GM12878 (cell line): ENCODE results near the gene CADPS. TPM values are rescaled to one million over a fixed set of nuclear protein-coding genes. Genes with fewer than 3 reads are reported as not detected.
A peak's percentile ranks its signal among the peaks of the same experiment; 100 is the strongest.

ENCODE experiments used
- ATAC-seq: fragments of 200-7000 bp; cut with Tn5 transposase; 3 replicates; pipeline ENCODE4 v1.9.1; 2020; ENCODE audit warnings: mild to moderate bottlenecking, moderate library complexity
- BruUV-seq: library from RNA; stranded (reverse); fragments of 400-500 nt; replicated peaks from 2 replicates; lab custom pipeline; 2021; lab: Mats Ljungman, UMichigan
- CTCF ChIA-PET: fragments of 300-600 bp; sonication (Branson Sonifier 250); formaldehyde crosslinking; extraction: SDS; loops from one replicate; lab custom pipeline; 2021; ENCODE audit warnings: inconsistent platforms; lab: Yijun Ruan, JAX
- POLR2A ChIA-PET: fragments of 350-600 bp; formaldehyde crosslinking; extraction: SDS; loops from one replicate; lab custom pipeline; 2021; ENCODE audit warnings: inconsistent platforms; lab: Charles Lee
- RAD21 ChIA-PET: fragments of 300-600 bp; sonication (Branson Sonifier 250); formaldehyde crosslinking; loops from one replicate; lab custom pipeline; 2023; ENCODE audit warnings: antibody characterized with exemption; ENCODE audit not compliant: unreplicated experiment; lab: Charles Lee
- SMC1A ChIA-PET: fragments of 300-600 bp; sonication (Branson Sonifier 250); formaldehyde crosslinking; loops from one replicate; lab custom pipeline; 2023; ENCODE audit not compliant: unreplicated experiment, uncharacterized antibody; lab: Charles Lee
- DNase-seq: peaks from one replicate; pipeline ENCODE4 v3.0.0-alpha.2; 2011; ENCODE audit warnings: low read depth, low spot score
- FAIRE-seq: peaks from 3 replicates; lab custom pipeline; 2011; peaks lifted over from hg19 to GRCh38; lab: Jason Lieb, UNC
- H2AFZ ChIP-seq: 2 replicates; pipeline ENCODE4 v1.6.0; 2011; ENCODE audit warnings: low read depth, low read length, control low read depth; ENCODE audit not compliant: control insufficient read depth
- H3K27ac ChIP-seq: 2 replicates; pipeline ENCODE4 v1.5.1; 2011; ENCODE audit warnings: control low read depth; ENCODE audit not compliant: control insufficient read depth, insufficient read depth
- H3K27me3 ChIP-seq, 2 experiments: replicated peaks in 1 of 2; 2 replicates each; pipeline versions ENCODE4 v1.6.0 to v1.6.1; 2011; ENCODE audit warnings: low read length in 1 of 2; ENCODE audit not compliant: control insufficient read depth in 2 of 2, insufficient read depth in 2 of 2
- H3K36me3 ChIP-seq, 2 experiments: 2 replicates each; pipeline ENCODE4 v1.5.1; 2011; ENCODE audit warnings: low read length in 1 of 2; ENCODE audit not compliant: control insufficient read depth in 2 of 2, insufficient read depth in 2 of 2
- H3K4me1 ChIP-seq: 2 replicates; pipeline ENCODE4 v1.6.1; 2011; ENCODE audit warnings: mild to moderate bottlenecking, low read length, moderate library complexity, mixed read lengths; ENCODE audit not compliant: control insufficient read depth, insufficient read depth
- H3K4me2 ChIP-seq: 2 replicates; pipeline ENCODE4 v1.6.0; 2011; ENCODE audit warnings: control low read depth; ENCODE audit not compliant: control insufficient read depth, insufficient read depth
- H3K4me3 ChIP-seq: fragments of 200-600 bp; sonication (generic); 2 replicates; pipeline ENCODE4 v1.5.1; 2016
- H3K79me2 ChIP-seq: 2 replicates; pipeline ENCODE4 v1.6.0; 2011; ENCODE audit warnings: low read length; ENCODE audit not compliant: control insufficient read depth, insufficient read depth
- H3K9ac ChIP-seq: 2 replicates; pipeline ENCODE4 v1.8.0; 2011; ENCODE audit warnings: low read length, control low read depth, mixed read lengths; ENCODE audit not compliant: control insufficient read depth, insufficient read depth
- H3K9me3 ChIP-seq: replicated peaks from 3 replicates; pipeline ENCODE4 v1.5.1; 2011; ENCODE audit warnings: mild to moderate bottlenecking, low read length; ENCODE audit not compliant: control insufficient read depth, insufficient read depth
- H4K20me1 ChIP-seq: 2 replicates; pipeline ENCODE4 v1.6.0; 2011; ENCODE audit not compliant: control insufficient read depth, insufficient read depth
- BACH1 ChIP-seq: fragments of 450-650 bp; IDR thresholded peaks from 2 replicates; pipeline ENCODE4 v1.6.1; 2017; ENCODE audit warnings: mild to moderate bottlenecking, borderline replicate concordance
- CREB1 ChIP-seq: IDR thresholded peaks from 2 replicates; pipeline ENCODE4 v1.6.1; 2012; ENCODE audit warnings: low read depth, mild to moderate bottlenecking, inconsistent platforms
- E2F4 ChIP-seq: IDR thresholded peaks from 2 replicates; pipeline ENCODE4 v1.6.1; 2012; ENCODE audit warnings: low read depth, low read length, improper control_type of control experiment
- ETV6 ChIP-seq, 2 experiments: fragments of 450-650 bp in 1 of 2; IDR thresholded peaks in 1 of 2; conservative IDR thresholded peaks in 1 of 2; 2 replicates each; pipeline ENCODE4 v1.6.1; 2014; ENCODE audit warnings: antibody characterized with exemption in 1 of 2, borderline replicate concordance in 1 of 2, low read depth in 1 of 2, mild to moderate bottlenecking in 1 of 2, moderate library complexity in 1 of 2
- FOXK2 ChIP-seq: fragments of 450-650 bp; IDR thresholded peaks from 2 replicates; pipeline ENCODE4 v1.6.1; 2017; ENCODE audit warnings: mild to moderate bottlenecking, moderate library complexity
- MEF2B ChIP-seq: fragments of 450-650 bp; IDR thresholded peaks from 2 replicates; pipeline ENCODE4 v1.6.1; 2018; ENCODE audit warnings: mild to moderate bottlenecking, moderate library complexity; ENCODE audit not compliant: partially characterized antibody, poor library complexity, severe bottlenecking
- PAX5 ChIP-seq: IDR thresholded peaks from 2 replicates; pipeline ENCODE4 v1.6.1; 2011; ENCODE audit warnings: low read depth, low read length, borderline replicate concordance
- TARDBP ChIP-seq: IDR thresholded peaks from 2 replicates; pipeline ENCODE4 v1.6.1; 2016; ENCODE audit warnings: borderline replicate concordance
- USF1 ChIP-seq: IDR thresholded peaks from 2 replicates; pipeline ENCODE4 v1.6.1; 2011; ENCODE audit warnings: borderline replicate concordance, low read depth, mild to moderate bottlenecking, moderate library complexity, mixed read lengths, low read length; ENCODE audit not compliant: insufficient read depth; ENCODE audit errors: extremely low read length
- WGBS: methylation state at CpG from one replicate; pipeline ENCODE4 v1.1.6; 2016; ENCODE audit warnings: low lambda C conversion rate; ENCODE audit not compliant: insufficient replicate concordance, insufficient coverage; ENCODE audit errors: missing lambda C conversion rate; 5-methylcytosine and 5-hydroxymethylcytosine counted together
- in situ Hi-C: fragments of 300-500 bp; cut with MboI; formaldehyde crosslinking; loops from 9 replicates; pipeline ENCODE4 v1.14.3; 2018; ENCODE audit warnings: mixed read lengths
- intact Hi-C: fragments of 100-400 bp; cut with micrococcal nuclease; formaldehyde crosslinking; loops from one replicate; pipeline ENCODE4 v1.14.2; 2022; ENCODE audit not compliant: unreplicated experiment
- polyA plus RNA-seq, 11 experiments: library from polyadenylated mRNA; depleted of rRNA in 4 of 11; unstranded in 6 of 11; stranded (reverse) in 5 of 11; fragments of >200 nt; fragmentation: Nextera tagmentation in 4 of 11; fragmentation: Illumina TruSeq in 1 of 11; extraction: Ambion mirVana in 4 of 11; extraction: Trizol in 1 of 11; gene quantifications; 1 replicate in 1 of 11; 2 replicates in 10 of 11; pipeline versions ENCODE4 v1.2.1 to v1.2.3, GENCODE V29; 2011 to 2016; ENCODE audit warnings: inconsistent platforms in 2 of 11, missing spikeins in 2 of 11, low read depth in 1 of 11
- total RNA-seq, 4 experiments: library from RNA; depleted of rRNA in 3 of 4; stranded (reverse); fragments of >200 nt in 3 of 4; fragmentation: Illumina TruSeq in 1 of 4; extraction: Trizol in 1 of 4; gene quantifications; 2 replicates each; pipeline versions ENCODE4 v1.2.1 to v1.2.3, GENCODE V29; 2013 to 2021
- TF ChIP-seq, protein P1 (sequence below): fragments of 450-650 bp; formaldehyde crosslinking; IDR thresholded peaks from 2 replicates; pipeline ENCODE4 v1.4.0; 2022; ENCODE audit warnings: mild to moderate bottlenecking, moderate library complexity

The CADPS gene
- total and polyA plus RNA-seq, 10 of the 15 experiments (the other 5 are each of a cell fraction or from before 2014, with no cell fraction given) = 0.20 TPM; not detected in 9

DNA sequence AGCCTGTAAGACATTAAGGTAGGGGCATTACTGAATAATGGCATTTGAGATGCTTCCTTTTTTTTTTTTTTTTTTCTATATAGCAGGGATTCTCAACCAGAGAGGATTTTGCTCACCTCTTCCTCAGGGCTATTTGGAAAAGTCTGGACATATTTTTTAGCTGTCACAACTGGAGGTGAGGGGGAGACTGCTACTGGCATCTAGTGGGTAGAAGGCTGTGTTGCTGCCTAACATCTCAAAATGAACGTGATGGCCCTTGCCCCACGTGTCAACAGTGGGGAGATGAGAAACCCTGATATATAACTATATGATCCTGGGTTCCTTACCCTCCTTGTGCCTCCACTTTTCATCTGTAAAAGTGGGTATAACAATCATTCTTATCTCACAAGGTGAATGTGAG, 71.9 kb downstream of the CADPS start:
- FAIRE-seq = no peak
- Histone ChIP-seq H3K4me3 (no peak overlapping the region), H3K79me2 (no peaks in the 10 kb centered on the region), H3K27ac (no peak overlapping the region), H3K9me3 (no peaks in the 10 kb centered on the region), H2AFZ (no peak overlapping the region), H3K4me2 (no peak overlapping the region), H3K9ac (no peak overlapping the region), H4K20me1 (no peaks in the 10 kb centered on the region), H3K27me3 (no peaks in the 10 kb centered on the region; a peak in 1 of 4 replicates), H3K4me1 (no peaks in the 10 kb centered on the region), H3K36me3 (no peaks in the 10 kb centered on the region)
- CTCF ChIA-PET = no interaction called here
- RAD21 ChIA-PET = no interaction called here
- intact Hi-C loops = loop anchor here (10.0 kb wide), 1 partner anchor 138 kb away; no protein-coding TSS in a partner anchor
- SMC1A ChIA-PET = no interaction called here
- no TSS peak for BruUV-seq
- WGBS = 21% methylated on average over 2 of the region's 2 CpGs
- no peak for DNase-seq
- POLR2A ChIA-PET = no interaction called here
- in situ Hi-C loops = no loop called here
- ATAC-seq = 0 out of 3 replicates have a peak, but pooled peaks have one; percentile 21
- TF ChIP-seq FOXK2 = no peak

- no peak overlapping the region for H3K9ac ChIP-seq
- BruUV-seq = no TSS peak
- H3K79me2 ChIP-seq = no peaks in the 10 kb centered on the region
- H3K27me3 ChIP-seq = no peaks in the 10 kb centered on the region; a peak in 1 of 4 replicates
- SMC1A ChIA-PET = interaction anchor here (0.9 kb wide), 1 partner anchor 9 kb away, joined by 3 read pairs; no protein-coding TSS in a partner anchor
- POLR2A ChIA-PET = no interaction called here
- ATAC-seq (no peak), FAIRE-seq (no peak), DNase-seq (no peak)
- H3K36me3 ChIP-seq = no peaks in the 10 kb centered on the region
- no peak overlapping the region for H2AFZ ChIP-seq
- RAD21 ChIA-PET = no interaction called here
- CTCF ChIA-PET = no interaction called here
- H4K20me1 ChIP-seq = no peaks in the 10 kb centered on the region
- in situ Hi-C loops = no loop called here
- H3K4me3 ChIP-seq = no peak overlapping the region
- H3K27ac ChIP-seq = no peak overlapping the region
- no peaks in the 10 kb centered on the region for H3K9me3 ChIP-seq
- no peak overlapping the region for H3K4me2 ChIP-seq
- intact Hi-C loops = no loop called here
- WGBS = 20% methylated on average over 3 of the region's 3 CpGs
- no peaks in the 10 kb centered on the region for H3K4me1 ChIP-seq
- no peak for TF ChIP-seq E2F4
- TF ChIP-seq TARDBP = no peak
- TF ChIP-seq USF1 = no peak
- no peak for TF ChIP-seq PAX5
- TF ChIP-seq MEF2B = no peak
- TF ChIP-seq, protein P1, sequence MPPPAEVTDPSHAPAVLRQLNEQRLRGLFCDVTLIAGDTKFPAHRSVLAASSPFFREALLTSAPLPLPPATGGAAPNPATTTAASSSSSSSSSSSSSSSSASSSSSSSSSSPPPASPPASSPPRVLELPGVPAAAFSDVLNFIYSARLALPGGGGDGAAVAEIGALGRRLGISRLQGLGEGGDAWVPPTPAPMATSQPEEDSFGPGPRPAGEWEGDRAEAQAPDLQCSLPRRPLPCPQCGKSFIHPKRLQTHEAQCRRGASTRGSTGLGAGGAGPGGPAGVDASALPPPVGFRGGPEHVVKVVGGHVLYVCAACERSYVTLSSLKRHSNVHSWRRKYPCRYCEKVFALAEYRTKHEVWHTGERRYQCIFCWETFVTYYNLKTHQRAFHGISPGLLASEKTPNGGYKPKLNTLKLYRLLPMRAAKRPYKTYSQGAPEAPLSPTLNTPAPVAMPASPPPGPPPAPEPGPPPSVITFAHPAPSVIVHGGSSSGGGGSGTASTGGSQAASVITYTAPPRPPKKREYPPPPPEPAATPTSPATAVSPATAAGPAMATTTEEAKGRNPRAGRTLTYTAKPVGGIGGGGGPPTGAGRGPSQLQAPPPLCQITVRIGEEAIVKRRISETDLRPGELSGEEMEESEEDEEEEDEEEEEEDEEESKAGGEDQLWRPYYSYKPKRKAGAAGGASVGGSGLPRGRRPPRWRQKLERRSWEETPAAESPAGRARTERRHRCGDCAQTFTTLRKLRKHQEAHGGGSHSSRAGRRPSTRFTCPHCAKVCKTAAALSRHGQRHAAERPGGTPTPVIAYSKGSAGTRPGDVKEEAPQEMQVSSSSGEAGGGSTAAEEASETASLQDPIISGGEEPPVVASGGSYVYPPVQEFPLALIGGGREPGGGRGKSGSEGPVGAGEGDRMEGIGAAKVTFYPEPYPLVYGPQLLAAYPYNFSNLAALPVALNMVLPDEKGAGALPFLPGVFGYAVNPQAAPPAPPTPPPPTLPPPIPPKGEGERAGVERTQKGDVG = no peak
- no peak for TF ChIP-seq CREB1
- TF ChIP-seq ETV6 (conservative IDR thresholded peaks at IDR 0.05 in 1 of 2, IDR thresholded peaks at IDR 0.05 in 1 of 2; ENCODE audit: borderline replicate concordance in 1 of 2, low read depth in 1 of 2) = no peak
- no peak for TF ChIP-seq BACH1
Measured at GRCh38 chr3:62798000-62798399, 77.2 kb downstream of the CADPS start.
